Posterior vena cava (tissue), 2 donors: Measurements from ENCODE around the gene LNX1. TPM values are rescaled to one million over a fixed set of nuclear protein-coding genes. Genes with fewer than 3 reads are reported as not detected.

ENCODE experiments used
- DNase-seq: peaks from one replicate; pipeline ENCODE4 v3.0.0-alpha.2; 2020; ENCODE audit warnings: low spot score
- intact Hi-C, 2 donors: fragments of 100-400 bp; cut with DNase I; formaldehyde crosslinking; loops; one replicate each; pipeline versions ENCODE4 v1.14.1 to v1.14.2; 2022 to 2023
- total RNA-seq, 2 donors: library from RNA; stranded (reverse); fragmentation: NEBNext Ultra II Directional; extraction: Animal tissue kit (Norgen Biotek cat#: 25700); gene quantifications; one replicate each; pipeline ENCODE4 v1.2.1, GENCODE V29; 2021
- donor health status: DM: yes; HTN: yes; CAD: no.
- donor health status: DM: yes; HTN: yes; CAD: no.

LNX1 gene
- total RNA-seq, 2 donors from 2014 or later, result 3.7 to 4.7 TPM

DNA sequence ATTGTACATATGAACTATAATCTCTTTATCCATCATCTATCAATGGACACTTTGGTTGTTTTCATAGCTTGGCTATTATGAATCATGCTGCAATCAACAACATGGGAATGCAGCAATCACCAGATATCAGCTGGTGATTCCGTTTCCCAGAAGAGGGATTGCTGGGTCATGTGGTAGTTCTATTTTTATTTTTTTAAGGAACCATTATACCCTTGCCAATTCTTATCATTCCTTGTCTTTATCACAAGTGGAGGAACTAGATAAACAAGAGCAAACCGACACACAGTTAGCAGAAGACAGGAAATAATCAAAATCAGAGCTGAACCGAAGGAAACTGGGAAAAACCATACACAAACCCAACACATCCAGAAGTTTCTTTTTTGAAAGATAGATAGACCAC, 14.5 kb upstream of the LNX1 start:
- DNase-seq, result no peak
- intact Hi-C loops, result no loop called here

DNA sequence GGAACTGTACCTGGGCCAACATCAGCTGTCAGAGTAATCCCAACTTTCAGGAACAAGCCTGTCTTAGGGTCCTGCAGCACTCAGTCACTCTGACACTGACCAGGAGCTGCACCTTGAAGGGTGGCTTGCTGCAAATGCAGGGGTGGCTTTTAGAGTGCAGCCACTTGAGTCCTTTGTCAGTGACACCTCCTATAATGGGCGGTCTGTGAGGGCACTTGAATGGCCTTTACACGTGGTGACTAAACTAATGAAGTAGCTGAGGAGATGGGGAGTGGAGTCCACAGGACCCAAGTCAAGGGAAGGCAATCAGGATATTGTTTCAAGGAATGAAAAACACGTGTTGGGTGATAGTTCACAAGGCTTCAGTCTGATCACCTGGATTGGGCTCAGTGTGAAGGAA, 11.1 kb upstream of the LNX1 start:
- intact Hi-C loops, result no loop called here
- DNase-seq, result no peak

DNA sequence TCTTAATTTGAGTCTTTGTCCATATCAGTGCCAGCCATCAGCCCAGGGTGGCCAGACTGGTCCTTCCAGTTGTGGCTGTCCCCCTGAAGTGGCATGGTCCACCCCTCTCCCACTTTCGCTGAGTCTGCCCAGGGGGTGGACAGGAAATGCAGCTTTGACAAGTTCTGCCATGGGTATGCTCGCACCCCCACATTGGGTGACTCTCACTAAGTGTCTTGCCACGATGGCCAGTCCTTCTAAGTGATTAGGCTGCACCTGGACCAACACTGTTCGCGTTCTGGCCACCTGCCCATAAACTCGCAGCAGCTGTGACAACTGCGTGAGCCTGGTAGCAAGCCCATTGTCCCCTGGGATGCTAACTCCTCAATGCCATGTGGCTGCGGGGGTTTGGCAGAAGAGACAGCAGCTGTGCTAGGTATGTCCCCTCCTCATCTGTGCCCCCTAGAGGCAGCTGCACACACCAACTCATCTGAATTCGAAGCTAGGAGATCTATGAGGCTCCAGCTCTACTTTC, 10.0 kb upstream of the LNX1 start:
- intact Hi-C loops, result no loop called here
- DNase-seq, result no peak

DNA sequence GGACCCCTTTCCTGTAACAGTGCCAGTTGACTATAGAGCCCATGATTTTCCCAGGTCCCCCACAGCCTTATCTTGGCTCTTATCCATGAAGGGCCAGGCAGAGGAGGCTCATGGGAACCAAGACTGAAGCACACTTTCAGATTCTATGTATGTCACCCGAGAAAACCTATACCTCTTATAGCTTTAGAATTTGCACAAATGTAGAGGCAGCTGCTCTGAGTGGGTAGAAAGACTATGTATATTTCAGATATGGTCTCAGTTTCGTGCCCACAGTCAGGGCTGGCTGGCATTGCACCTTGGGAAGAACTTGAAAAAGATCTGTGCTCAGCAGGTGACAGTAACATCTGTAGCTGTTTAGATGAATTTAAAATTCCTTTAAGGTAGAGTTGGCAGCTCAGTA, 8.3 kb upstream of the LNX1 start:
- no peak for DNase-seq
- intact Hi-C loops, result no loop called here

DNA sequence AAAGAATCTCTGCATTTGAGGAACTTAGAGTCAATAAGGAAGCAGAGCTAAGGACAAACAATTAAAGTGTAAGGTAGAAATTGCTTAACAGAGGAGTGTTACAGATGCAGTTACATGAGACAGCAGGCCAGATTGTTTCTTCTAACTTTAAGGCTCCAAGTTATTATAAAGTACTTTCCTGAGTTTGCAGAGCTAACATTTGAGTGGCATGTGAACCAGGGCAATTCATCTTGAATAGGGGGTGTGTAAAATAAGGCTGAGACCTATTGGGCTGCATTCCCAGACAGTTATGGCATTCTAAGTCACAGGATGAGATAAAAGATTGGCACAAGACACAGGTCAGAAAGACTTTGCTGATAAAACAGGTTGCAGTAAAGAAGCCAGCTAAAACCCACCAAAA, 7.6 kb upstream of the LNX1 start:
- DNase-seq, result no peak
- intact Hi-C loops, result no loop called here

DNA sequence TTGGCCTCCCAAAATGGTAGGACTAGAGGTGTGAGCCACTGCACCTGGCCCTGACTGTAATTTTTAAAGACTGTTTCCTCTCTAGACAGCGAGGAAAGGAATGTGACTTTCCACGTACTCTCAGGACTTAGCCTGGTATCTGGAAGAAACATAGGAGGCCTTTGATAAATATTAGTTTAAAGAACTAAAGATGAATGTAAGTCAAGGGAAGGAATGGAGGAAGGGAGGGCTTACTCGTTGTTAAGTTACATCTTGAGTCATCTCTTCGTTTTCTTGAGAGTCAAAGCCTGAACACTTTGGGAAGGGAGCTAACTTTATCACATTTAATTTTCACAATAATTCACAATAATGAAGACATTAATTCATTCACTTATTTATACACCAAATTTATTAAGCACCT, 7.2 kb upstream of the LNX1 start:
- intact Hi-C loops, result no loop called here
- no peak for DNase-seq

DNA sequence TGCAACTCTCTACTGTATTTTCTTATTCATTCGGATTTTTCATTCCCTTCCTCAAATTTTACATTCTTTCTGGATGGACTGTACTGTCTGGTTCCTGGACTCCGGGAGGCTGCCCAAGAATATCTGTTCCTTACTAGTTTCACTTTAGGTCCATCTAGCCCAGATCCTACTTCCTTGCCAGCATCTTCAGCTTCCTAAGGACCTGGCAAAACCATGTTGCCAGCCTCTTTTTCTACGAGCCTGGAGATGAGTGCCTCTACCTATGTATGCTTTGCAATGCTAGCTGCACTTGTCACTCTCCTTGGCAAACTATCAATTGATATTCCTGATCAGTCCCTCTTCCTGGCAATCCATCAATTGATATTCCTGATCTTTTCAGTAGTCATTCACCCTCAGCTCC, 5.6 kb upstream of the LNX1 start:
- intact Hi-C loops, result no loop called here
- DNase-seq, result no peak

DNA sequence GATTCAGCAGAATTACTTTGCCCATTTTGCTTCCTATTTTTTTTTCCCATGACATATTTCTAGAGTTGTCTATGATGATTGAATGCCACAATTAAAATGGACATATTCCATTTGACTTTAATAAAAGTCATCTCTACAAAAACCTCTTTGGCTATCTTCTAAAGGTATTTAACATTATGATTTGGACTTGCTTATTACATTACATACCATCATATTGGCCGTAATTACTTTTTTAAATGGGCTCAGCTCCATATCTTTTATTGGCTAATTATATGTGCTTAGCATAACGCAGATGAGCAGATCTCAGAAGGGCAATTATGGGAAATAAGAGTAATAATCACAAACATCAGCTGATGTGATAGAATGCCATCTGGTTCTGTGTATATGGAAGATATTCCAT, 4.5 kb upstream of the LNX1 start:
- intact Hi-C loops, result no loop called here
- no peak for DNase-seq

DNA sequence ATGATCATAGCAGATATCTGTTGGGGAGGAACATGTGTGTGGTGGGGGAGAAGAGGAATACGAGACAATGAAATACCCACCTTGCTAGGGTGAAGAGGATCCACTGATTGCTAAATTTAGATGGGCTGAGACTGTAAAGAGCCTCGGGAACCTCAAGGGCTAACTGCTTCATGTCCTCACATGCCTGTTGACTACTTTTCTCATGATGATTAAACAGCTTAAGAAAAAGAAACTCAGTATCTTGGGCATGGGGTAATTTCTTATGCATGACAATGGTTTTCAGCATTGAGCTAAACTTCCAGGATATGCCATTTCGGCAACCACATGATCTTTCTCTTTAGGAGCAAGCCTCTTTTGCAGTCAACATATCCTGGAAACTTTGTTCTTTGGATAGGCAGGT, 3.9 kb upstream of the LNX1 start:
- intact Hi-C loops, result no loop called here
- no peak for DNase-seq

DNA sequence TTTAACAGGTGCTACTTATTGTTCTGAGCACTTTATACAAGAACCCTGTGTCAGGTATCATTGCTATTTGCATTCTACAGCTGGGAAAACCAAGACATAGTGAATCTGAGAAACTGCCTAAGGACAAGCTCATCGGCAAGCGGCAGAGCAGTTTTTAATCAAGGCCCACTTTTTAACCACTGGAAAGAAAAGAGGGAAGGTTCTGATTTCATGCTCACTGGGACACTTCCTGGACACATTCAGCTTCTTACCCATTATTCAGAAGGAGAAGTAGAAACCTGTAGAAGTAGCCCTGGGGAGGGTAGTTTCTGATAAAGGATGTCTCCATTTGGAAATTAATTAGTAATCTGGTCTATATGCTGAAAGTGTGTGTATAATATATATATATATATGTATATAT, 2.5 kb upstream of the LNX1 start:
- intact Hi-C loops, result no loop called here
- DNase-seq, result no peak

DNA sequence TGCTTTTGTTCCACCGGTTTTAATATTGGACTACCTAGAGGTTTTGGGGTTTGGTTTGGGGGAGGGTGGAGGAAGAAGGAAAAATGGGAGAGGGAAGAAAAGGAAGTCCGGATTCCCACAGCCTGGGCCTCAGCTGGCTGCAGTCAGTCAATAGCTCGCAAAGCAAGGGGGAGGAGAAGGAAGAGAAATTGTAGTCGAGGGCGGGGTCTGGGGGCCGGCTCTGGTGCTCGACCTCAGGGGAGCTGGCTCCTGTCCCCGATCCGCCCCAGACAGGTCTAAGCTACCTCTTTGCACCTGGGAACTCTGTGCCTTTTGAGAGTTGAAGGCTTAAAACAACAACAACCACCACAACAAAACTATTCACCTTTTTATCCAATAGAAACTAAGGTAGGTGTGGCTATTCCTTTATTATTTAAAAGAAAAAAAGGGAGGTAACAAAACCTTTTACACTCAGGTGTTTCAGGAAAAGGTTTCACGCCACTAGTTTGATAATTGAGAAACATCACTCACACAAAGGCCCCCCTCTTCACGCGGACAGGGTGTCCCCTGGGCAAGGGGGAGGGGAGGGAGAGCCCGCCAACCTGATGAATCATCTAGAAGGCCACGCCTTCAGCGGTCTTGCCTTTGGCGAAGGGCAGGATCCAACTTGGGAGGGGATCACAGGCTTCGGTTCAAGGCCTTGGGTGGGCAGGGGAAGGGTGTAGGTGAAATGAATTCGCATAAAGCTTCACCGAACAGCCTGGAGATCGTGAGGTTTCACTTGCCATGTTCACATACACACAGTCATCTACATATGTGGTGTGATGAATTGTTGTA, 1.6 kb upstream of the LNX1 start:
- DNase-seq, result no peak
- intact Hi-C loops, result no loop called here

DNA sequence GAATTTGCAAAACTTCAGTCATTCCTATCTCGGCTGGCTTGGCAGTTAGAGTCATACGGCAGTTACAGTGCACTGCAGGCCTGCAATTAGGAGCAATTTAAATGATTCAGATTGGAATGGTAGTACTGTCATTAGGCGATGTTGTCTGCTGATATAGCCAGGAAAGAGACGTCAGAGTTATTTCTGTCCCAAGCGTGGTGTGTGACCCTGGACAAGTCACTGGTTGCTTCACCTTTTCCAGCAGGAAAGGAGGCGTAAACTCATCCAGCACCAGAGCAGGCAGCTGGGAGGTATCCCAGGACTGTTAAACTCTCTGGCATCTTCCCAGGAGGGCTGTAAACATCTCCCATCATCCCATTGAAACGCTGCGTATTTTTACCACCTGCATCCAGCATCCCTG, 836 bp upstream of the LNX1 start:
- intact Hi-C loops, result no loop called here
- DNase-seq, result no peak

DNA sequence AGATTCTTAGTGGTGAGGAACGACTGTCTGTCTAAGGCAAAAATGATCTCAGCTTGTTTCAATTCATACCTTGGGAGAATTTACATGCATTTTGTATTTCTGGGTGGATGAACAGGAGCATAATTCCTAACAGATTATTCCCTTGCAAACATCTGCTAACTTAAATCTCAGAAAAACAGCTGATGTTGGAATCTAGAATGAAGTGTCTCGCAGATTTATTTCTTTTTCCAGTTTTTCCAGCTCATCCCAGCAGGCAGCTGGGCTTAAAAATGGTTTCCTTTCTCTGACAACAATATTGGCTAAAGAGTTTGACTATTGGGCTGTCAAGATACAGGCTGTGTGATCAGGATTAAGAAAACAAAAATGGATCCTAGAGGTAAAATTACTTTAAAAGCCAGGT, 1.1 kb downstream of the LNX1 start:
- intact Hi-C loops, result no loop called here
- DNase-seq, result no peak

DNA sequence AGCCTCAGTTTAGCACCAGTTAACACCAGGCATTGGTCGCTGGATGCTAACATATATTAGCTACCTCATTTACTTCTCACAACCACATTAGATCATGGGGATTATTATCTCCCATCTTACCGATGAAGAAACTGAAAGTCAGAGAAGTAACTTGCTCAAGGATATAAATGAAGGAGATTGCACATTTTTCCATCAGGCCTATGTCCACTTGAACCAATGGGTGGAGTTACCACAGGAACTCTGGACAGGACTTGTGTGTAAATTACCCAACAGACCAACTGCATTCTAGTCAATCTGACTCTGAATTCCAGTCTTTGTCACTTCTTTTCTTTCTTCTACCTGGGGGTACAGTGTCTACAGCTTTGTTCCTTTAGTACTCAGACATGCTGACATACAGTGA, 1.8 kb downstream of the LNX1 start:
- no peak for DNase-seq

DNA sequence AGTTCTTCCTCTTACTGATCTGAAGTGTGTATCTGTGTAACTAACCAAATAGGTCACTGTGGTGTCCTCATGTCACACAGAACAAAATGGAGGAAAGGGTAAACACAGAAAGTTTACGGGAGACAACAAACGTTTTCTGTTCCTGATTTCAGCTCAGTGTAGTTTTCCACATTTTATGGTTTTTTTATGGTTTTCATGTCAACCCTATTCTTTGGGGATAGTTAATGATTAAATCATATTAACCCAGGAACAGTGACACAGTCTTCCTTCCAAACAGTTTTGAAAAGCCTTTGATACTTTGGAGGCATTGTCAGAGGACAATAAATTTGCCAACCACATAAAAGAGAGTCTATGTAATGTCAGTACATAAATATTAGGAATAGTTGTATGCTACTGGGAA, 4.2 kb downstream of the LNX1 start:
- DNase-seq, result no peak
- intact Hi-C loops, result no loop called here

More for the DNA sequence above, 1.8 kb downstream of the LNX1 start:
- intact Hi-C loops, result no loop called here

DNA sequence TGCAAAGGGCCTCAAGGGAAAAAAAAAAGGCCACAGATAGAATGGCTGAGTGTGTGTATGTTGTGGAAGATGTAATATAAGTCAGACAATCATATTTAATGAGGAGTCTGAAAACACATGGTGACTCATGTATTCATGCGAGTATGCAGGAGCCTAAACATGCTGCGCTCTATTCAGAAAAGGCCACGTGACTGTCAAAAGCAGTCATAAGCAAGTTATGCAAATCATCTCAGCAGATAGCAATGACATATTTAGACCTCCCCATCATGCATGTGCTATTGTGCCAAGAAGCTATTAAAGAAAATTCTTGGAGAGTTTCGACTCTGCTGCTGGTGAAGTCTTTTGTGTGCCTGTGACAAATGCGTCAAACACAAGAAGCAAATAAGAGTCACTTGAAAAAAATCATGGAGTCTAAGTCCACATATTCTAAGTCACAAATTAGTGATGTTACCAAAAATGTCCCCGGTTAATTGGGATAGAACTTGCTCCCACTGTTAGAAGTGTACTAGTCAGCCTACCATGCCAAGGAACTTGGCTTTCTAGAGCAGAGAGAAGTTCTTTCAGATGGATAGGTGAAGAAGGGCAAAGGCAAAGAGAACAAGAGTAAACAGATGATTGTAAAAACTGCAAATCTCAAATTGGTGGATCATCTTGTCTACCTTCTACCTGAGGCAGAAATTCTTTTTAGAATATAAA, 5.0 kb downstream of the LNX1 start:
- DNase-seq, result no peak
- intact Hi-C loops, result no loop called here

DNA sequence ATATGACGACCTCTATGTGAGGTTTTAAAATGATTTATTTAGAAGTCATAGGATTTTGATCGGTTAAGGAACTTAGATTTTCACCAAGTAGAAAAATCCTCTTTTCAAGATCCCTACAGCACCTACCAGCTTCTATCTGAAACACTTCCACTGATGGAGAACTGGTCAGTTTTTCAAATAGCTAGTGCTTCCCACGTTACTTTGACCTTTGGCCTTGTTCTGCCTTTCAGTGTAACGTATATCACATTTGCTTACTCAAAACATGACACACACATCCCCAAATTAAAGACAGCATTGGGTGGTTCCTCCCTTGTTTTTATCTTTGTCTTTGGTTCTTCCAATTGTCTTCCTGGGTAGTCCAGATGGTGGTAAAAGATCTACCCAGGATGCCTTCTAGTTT, 6.6 kb downstream of the LNX1 start:
- intact Hi-C loops, result no loop called here
- DNase-seq, result no peak

DNA sequence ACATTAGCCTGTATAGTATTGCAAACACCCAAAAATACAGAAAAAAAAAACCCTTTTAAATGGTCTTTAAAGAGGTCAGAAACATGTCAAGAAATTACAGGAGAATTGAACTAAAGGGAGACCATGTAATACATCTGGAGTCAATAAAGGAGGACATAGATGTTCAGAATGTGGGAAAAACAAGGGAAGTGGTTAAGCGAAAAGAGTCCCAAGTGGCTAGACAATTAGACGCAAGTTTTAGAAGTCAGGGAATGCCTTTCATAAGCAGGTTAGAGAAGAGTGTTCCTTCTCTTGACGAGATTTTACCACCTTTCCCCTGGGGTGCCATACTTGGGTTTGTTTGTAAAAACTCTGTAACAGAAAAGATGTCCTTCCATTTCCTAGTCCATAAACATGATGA, 7.8 kb downstream of the LNX1 start:
- DNase-seq, result no peak
- intact Hi-C loops, result no loop called here

DNA sequence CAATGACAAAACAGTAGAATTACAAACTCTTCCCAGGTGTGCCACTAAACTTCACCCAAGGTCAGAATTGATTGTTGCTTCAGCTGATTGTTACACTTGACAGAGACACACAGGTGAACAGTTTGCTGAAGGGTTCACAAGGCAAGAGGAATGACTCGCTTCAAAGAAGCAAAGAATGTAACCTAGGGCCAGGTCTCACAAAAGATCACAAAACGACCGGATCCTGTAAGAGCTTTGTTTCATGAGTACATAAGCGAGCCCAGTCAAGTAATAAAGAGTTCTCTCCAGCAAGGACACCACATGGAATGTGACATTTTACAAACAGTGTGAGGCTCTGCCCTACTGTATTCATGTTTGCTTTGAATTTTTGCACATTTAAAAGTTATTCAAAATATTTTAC, 9.1 kb downstream of the LNX1 start:
- intact Hi-C loops, result no loop called here
- DNase-seq, result no peak

DNA sequence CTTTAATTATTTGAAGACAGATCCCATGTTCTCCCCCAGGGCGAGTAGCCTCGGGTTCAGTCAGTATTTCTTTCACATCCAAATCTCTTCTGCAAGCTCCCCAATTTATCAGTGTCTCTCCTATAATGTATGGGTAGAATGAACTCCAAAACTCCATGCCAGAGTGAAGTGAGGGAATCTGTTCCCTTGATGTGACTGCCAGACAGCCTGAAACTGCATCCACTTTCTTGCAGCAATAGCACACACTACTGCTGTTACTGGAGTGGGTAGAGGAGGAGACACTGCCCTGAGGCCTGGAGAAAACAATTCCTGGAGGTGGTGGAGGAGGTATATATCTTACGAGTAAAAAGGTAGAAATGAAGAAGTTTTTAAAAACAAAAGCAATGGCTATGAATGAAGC, 11.0 kb downstream of the LNX1 start:
- intact Hi-C loops, result no loop called here
- no peak for DNase-seq

DNA sequence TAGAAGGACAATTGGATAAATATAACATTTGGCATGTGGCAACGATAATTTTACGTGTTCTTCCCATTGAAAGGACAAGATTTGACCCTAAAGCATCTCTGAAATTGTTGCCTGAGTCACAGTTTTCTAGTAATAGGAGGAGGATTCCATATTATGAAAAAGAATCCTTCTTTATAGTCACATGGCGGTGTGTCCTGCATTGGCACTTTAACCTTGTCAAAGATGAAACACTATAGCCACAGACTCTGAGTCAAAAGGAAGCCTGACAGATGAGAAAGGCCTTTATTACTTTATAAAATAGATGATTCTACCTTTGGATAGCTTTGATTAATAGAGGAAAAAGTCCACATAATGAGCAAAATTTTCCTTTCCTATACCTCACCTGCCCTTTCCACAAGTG, 11.5 kb downstream of the LNX1 start:
- no peak for DNase-seq
- intact Hi-C loops, result no loop called here
